A549 (cell line): ENCODE data around the gene SPP1. TPM values are rescaled to one million over a fixed set of nuclear protein-coding genes. Genes with fewer than 3 reads are reported as not detected.

Experiments used
- ATAC-seq, 2 experiments: fragments of 200-7000 bp in 1 of 2; fragments of >200 bp in 1 of 2; cut with Nextera tagmentation in 1 of 2; cut with Tn5 transposase in 1 of 2; 3 replicates each; pipeline versions ENCODE4 v1.8.0 to v1.9.1; 2018 to 2020; ENCODE audit warnings: mild to moderate bottlenecking in 1 of 2, moderate library complexity in 1 of 2
- CTCF ChIA-PET: fragments of 300-600 bp; sonication (Branson Sonifier 250); formaldehyde crosslinking; extraction: SDS; loops from one replicate; lab custom pipeline; 2021; ENCODE audit warnings: antibody characterized with exemption, inconsistent platforms; lab: Yijun Ruan, JAX
- POLR2A ChIA-PET: fragments of 350-600 bp; formaldehyde crosslinking; extraction: SDS; loops from one replicate; lab custom pipeline; 2021; ENCODE audit warnings: antibody characterized with exemption, inconsistent platforms; lab: Yijun Ruan, JAX
- DNase-seq, 2 experiments: peaks; one replicate each; pipeline versions ENCODE4 v3.0.0 to v3.0.0-alpha.2; 2011 to 2016; ENCODE audit warnings: low read depth in 1 of 2, low spot score in 1 of 2
- FAIRE-seq: peaks from 2 replicates; lab custom pipeline; 2011; peaks lifted over from hg19 to GRCh38; lab: Jason Lieb, UNC
- H3K27ac ChIP-seq, 2 experiments: fragments of >200 bp; sonication (Bioruptor Twin); formaldehyde crosslinking; 3 replicates each; pipeline ENCODE4 v1.5.1; 2016 to 2017
- H3K4me1 ChIP-seq: fragments of >200 bp; sonication (Bioruptor Twin); formaldehyde crosslinking; 3 replicates; pipeline ENCODE4 v1.6.1; 2016
- H3K4me2 ChIP-seq: fragments of >200 bp; sonication (Bioruptor Twin); formaldehyde crosslinking; 3 replicates; pipeline ENCODE4 v1.6.1; 2016
- H3K4me3 ChIP-seq: fragments of >200 bp; sonication (Bioruptor Twin); formaldehyde crosslinking; 3 replicates; pipeline ENCODE4 v1.5.1; 2016
- H3K9me3 ChIP-seq: fragments of >200 bp; sonication (Bioruptor Twin); formaldehyde crosslinking; 3 replicates; pipeline ENCODE4 v1.6.1; 2016
- CHD4 ChIP-seq: fragments of 200-600 bp; sonication (generic); IDR thresholded peaks from 2 replicates; pipeline ENCODE4 v1.6.1; 2016; ENCODE audit warnings: antibody characterized with exemption, mild to moderate bottlenecking, borderline replicate concordance
- EHF ChIP-seq: fragments of 250-450 bp; sonication (Bioruptor Pico); IDR thresholded peaks from 2 replicates; pipeline ENCODE4 v1.5.0; 2020; ENCODE audit warnings: mild to moderate bottlenecking
- EHMT2 ChIP-seq: fragments of 200-600 bp; sonication (generic); IDR thresholded peaks from 2 replicates; pipeline ENCODE4 v1.6.1; 2016; ENCODE audit warnings: antibody characterized with exemption, low read depth, mild to moderate bottlenecking, moderate library complexity
- EP300 ChIP-seq, 2 experiments: fragments of >200 bp; sonication (Bioruptor Twin); formaldehyde crosslinking; IDR thresholded peaks; 2 replicates in 1 of 2; 3 replicates in 1 of 2; pipeline ENCODE4 v1.6.1; 2016 to 2017
- FOSL2 ChIP-seq, 2 experiments: fragments of 450-650 bp in 1 of 2; fragments of >200 bp in 1 of 2; sonication (Bioruptor Twin) in 1 of 2; formaldehyde crosslinking; IDR thresholded peaks; 2 replicates each; pipeline versions ENCODE4 v1.5.0 to v1.6.1; 2016 to 2020; ENCODE audit warnings: mild to moderate bottlenecking in 1 of 2, moderate library complexity in 1 of 2
- HOXB13 ChIP-seq: fragments of 250-450 bp; sonication (Bioruptor Pico); IDR thresholded peaks from 2 replicates; pipeline ENCODE4 v1.5.0; 2020; ENCODE audit warnings: low read depth, mild to moderate bottlenecking, moderate library complexity
- HOXB5 ChIP-seq: fragments of 250-450 bp; sonication (Bioruptor Pico); IDR thresholded peaks from 2 replicates; pipeline ENCODE4 v1.5.0; 2020; ENCODE audit warnings: mild to moderate bottlenecking, moderate library complexity
- JUN ChIP-seq, 2 experiments: fragments of >200 bp; sonication (Bioruptor Twin); formaldehyde crosslinking; IDR thresholded peaks; 2 replicates in 1 of 2; 3 replicates in 1 of 2; pipeline ENCODE4 v1.6.1; 2016 to 2017
- KDM1A ChIP-seq: fragments of 200-600 bp; sonication (generic); IDR thresholded peaks from 2 replicates; pipeline ENCODE4 v1.6.1; 2016; ENCODE audit warnings: low read depth, mild to moderate bottlenecking
- MAFK ChIP-seq: fragments of 450-650 bp; IDR thresholded peaks from 2 replicates; pipeline ENCODE4 v1.6.1; 2014; ENCODE audit not compliant: partially characterized antibody
- MYC ChIP-seq: IDR thresholded peaks from 2 replicates; pipeline ENCODE4 v1.6.1; 2012; ENCODE audit warnings: mild to moderate bottlenecking, inconsistent platforms, low read length, improper control_type of control experiment, borderline replicate concordance
- RAD21 ChIP-seq, 2 experiments: fragments of >200 bp in 1 of 2; sonication (Bioruptor Twin) in 1 of 2; formaldehyde crosslinking in 1 of 2; IDR thresholded peaks in 1 of 2; conservative IDR thresholded peaks in 1 of 2; 2 replicates in 1 of 2; 3 replicates in 1 of 2; pipeline ENCODE4 v1.6.1; 2012 to 2018; ENCODE audit warnings: inconsistent platforms in 1 of 2
- RARB ChIP-seq: fragments of 250-450 bp; sonication (Bioruptor Pico); IDR thresholded peaks from 2 replicates; pipeline ENCODE4 v1.8.0; 2021; ENCODE audit warnings: mild to moderate bottlenecking, moderate library complexity
- RCOR1 ChIP-seq: fragments of 150-350 bp; IDR thresholded peaks from 2 replicates; pipeline ENCODE4 v1.6.1; 2014; ENCODE audit warnings: antibody characterized with exemption, low read length, low read depth
- RNF2 ChIP-seq: fragments of 200-600 bp; sonication (generic); IDR thresholded peaks from 2 replicates; pipeline ENCODE4 v1.6.1; 2016; ENCODE audit warnings: low read depth, mild to moderate bottlenecking, antibody characterized with exemption, moderate library complexity, borderline replicate concordance
- TFCP2L1 ChIP-seq: fragments of 250-450 bp; sonication (Bioruptor Pico); IDR thresholded peaks from 2 replicates; pipeline ENCODE4 v1.5.0; 2021; ENCODE audit warnings: mild to moderate bottlenecking
- ZNF302 ChIP-seq: fragments of 250-450 bp; sonication (Bioruptor Pico); IDR thresholded peaks from 2 replicates; pipeline ENCODE4 v1.9.0; 2021; ENCODE audit warnings: inconsistent platforms, mild to moderate bottlenecking, moderate library complexity
- ZSCAN20 ChIP-seq: fragments of 250-450 bp; sonication (Bioruptor Pico); IDR thresholded peaks from 2 replicates; pipeline ENCODE4 v1.8.0; 2022; ENCODE audit warnings: mild to moderate bottlenecking, moderate library complexity
- WGBS: methylation state at CpG from one replicate; pipeline ENCODE4 v1.1.6; 2017; ENCODE audit errors: missing lambda C conversion rate; 5-methylcytosine and 5-hydroxymethylcytosine counted together
- polyA plus RNA-seq, 4 experiments: library from polyadenylated mRNA; depleted of rRNA in 3 of 4; stranded (reverse); fragments of >200 nt; fragmentation: RNase III in 1 of 4; extraction: RNeasy Plus Mini Kit Qiagen cat#74134 plus additional on column Dnase treatment in 1 of 4; gene quantifications; 2 replicates in 3 of 4; 3 replicates in 1 of 4; pipeline ENCODE4 v1.2.3, GENCODE V29; 2011 to 2017
- TF ChIP-seq, protein P1 (sequence below): fragments of 250-450 bp; sonication (Bioruptor Pico); IDR thresholded peaks from 2 replicates; pipeline ENCODE4 v1.5.0; 2020; ENCODE audit warnings: low read depth, mild to moderate bottlenecking, moderate library complexity
- TF ChIP-seq, protein P2 (sequence below): fragments of 150-350 bp; IDR thresholded peaks from 2 replicates; pipeline ENCODE4 v1.6.1; 2014; ENCODE audit warnings: low read depth, mild to moderate bottlenecking, low read length
- TF ChIP-seq, protein P3 (sequence below): fragments of >200 bp; sonication (Bioruptor Twin); formaldehyde crosslinking; IDR thresholded peaks from 2 replicates; pipeline ENCODE4 v1.6.1; 2016
- TF ChIP-seq, protein P4 (sequence below): fragments of >200 bp; sonication (Bioruptor Twin); formaldehyde crosslinking; IDR thresholded peaks from 3 replicates; pipeline ENCODE4 v1.5.1; 2016

Gene SPP1
- polyA plus RNA-seq, 2 of the 4 experiments (the other 2 are of a cell fraction): 226 to 415 TPM

DNA sequence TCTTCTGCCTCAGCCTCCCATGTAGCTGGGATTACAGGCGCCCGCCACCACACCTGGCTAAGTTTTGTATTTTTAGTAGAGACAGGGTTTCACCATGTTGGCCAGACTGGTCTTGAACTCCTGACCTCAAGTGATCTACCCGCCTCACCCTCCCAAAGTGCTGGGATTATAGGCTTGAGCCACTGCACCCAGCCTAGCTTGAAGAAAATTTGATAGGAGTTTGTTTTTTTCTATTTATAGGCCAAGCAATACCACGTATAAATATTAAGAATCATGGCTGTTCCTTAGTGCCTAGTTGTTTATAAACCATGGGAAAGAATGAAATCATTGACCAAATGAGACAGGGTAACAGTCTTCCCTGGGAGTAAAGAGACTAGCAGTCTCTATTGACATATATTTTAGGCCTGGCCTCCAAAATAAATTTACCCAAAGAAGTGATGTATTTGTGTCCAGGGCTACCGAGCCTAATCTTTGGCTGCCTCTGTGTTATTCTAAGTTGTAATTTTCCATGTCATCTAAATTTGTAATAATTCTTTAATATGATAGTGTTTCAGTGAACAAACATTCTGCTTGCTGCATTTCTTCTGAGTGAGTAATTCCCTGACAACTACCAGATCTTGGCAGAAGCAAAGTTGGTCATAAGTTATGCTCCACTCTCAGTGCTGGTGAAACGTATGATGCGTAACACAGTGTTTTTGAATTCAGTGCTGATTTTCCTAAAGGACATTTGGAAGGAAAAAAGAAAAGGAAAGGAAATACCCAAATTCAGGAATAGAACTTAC is 42.2 kb downstream of the SPP1 start:
- H3K9me3 ChIP-seq: no peaks in the 10 kb centered on the region
- H3K4me3 ChIP-seq: no peak overlapping the region
- peaks cover 53% of the 10 kb centered on the region for H3K4me1 ChIP-seq
- TF ChIP-seq HOXB5 (CRISPR knock-in tag) (no peak), MYC (no peak), RAD21 (conservative IDR thresholded peaks at IDR 0.05 in 1 of 2, IDR thresholded peaks at IDR 0.05 in 1 of 2) (no peak), CHD4 (no peak), RNF2 (no peak), ZSCAN20 (CRISPR knock-in tag) (no peak), FOSL2 (IDR thresholded peaks at IDR 0.05) (no peak), FOSL2 (CRISPR knock-in tag; IDR thresholded peaks at IDR 0.05) (peak; percentile 45; the same call in 1 of the 2 replicates), EHF (CRISPR knock-in tag) (no peak), RCOR1 (no peak)
- TF ChIP-seq, all 56 proteins: peak for 1
- FAIRE-seq: no peak
- Histone ChIP-seq H3K4me2 (peak overlapping the region; percentile 58), H3K27ac (peak overlapping the region; percentile 55 to 79; a peak in 5 of 6 replicates)
- POLR2A ChIA-PET: no interaction called here
- WGBS: 46% methylated on average over 7 of the region's 7 CpGs
- ATAC-seq: peak; percentile 93 to 96
- peak; percentile 26 to 58 for DNase-seq
- CTCF ChIA-PET: no interaction called here

DNA sequence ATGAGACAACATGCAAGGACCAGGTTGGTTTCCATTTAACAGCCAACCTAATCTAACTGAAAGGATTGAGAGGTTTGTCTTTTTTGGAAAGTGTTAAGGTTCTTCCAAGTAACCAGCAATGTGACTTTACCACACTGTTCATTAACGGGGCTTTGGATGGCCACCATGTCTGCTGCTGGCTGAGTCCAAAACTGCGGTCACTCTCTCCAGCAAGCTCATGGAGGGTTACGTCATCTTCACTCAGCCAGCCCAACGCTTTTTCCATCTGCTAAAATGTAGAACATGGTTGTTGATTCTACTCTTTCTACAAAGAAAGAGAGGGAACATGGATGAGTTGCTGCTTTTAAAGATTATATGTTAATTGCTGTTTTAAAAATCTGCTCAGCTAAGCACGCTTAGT is 43.0 kb downstream of the SPP1 start:
- ChIA-PET CTCF (no interaction called here), POLR2A (no interaction called here)
- FAIRE-seq: no peak
- H3K4me3 ChIP-seq: no peak overlapping the region
- WGBS: 88% methylated on average over 5 of the region's 5 CpGs
- no peaks in the 10 kb centered on the region for H3K9me3 ChIP-seq
- peak overlapping the region; percentile 37 to 76; a peak in 4 of 6 replicates for H3K27ac ChIP-seq
- no peak for TF ChIP-seq JUN (IDR thresholded peaks at IDR 0.05)
- TF ChIP-seq MAFK: no peak
- TF ChIP-seq EHMT2: no peak
- no peak for TF ChIP-seq EP300 (IDR thresholded peaks at IDR 0.05)
- TF ChIP-seq TFCP2L1 (CRISPR knock-in tag): no peak
- no peak for TF ChIP-seq HOXB13
- TF ChIP-seq, protein P1, sequence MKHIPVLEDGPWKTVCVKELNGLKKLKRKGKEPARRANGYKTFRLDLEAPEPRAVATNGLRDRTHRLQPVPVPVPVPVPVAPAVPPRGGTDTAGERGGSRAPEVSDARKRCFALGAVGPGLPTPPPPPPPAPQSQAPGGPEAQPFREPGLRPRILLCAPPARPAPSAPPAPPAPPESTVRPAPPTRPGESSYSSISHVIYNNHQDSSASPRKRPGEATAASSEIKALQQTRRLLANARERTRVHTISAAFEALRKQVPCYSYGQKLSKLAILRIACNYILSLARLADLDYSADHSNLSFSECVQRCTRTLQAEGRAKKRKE (CRISPR knock-in tag): no peak
- TF ChIP-seq RARB (CRISPR knock-in tag): no peak
- TF ChIP-seq, protein P2, sequence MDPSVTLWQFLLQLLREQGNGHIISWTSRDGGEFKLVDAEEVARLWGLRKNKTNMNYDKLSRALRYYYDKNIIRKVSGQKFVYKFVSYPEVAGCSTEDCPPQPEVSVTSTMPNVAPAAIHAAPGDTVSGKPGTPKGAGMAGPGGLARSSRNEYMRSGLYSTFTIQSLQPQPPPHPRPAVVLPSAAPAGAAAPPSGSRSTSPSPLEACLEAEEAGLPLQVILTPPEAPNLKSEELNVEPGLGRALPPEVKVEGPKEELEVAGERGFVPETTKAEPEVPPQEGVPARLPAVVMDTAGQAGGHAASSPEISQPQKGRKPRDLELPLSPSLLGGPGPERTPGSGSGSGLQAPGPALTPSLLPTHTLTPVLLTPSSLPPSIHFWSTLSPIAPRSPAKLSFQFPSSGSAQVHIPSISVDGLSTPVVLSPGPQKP: no peak
- TF ChIP-seq, protein P3, sequence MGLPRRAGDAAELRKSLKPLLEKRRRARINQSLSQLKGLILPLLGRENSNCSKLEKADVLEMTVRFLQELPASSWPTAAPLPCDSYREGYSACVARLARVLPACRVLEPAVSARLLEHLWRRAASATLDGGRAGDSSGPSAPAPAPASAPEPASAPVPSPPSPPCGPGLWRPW: no peak
- no peak for TF ChIP-seq ZNF302 (CRISPR knock-in tag)
- peak overlapping the region; percentile 58 for H3K4me2 ChIP-seq
- ATAC-seq: no peak; a peak in 1 of 6 replicates
- no peak for DNase-seq
- H3K4me1 ChIP-seq: peaks cover 49% of the 10 kb centered on the region

DNA sequence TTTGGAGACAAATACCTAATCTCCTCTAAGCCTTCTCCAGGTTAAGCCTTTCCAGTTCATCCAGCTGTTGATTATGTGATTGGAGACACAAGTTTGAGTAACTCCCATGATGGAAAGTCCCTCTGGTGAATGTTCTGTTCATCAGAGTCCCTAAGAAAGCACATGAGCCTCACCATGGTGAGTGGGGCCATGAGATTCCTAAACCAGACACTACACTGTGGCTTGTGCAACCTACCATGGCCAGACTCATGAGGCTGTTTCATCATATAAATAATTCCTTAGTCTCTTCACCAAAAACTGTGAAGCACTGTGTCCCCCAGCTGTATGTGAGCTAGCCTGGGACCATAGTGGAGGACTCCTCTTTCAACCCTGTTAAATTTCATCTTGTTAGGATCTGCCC is 46.3 kb downstream of the SPP1 start:
- H3K9me3 ChIP-seq: peaks cover 16% of the 10 kb centered on the region
- ATAC-seq (no peak), DNase-seq (no peak), FAIRE-seq (no peak)
- no peak overlapping the region for H3K27ac ChIP-seq
- POLR2A ChIA-PET: no interaction called here
- H3K4me2 ChIP-seq: no peak overlapping the region
- H3K4me1 ChIP-seq: peaks cover 33% of the 10 kb centered on the region
- no peak for TF ChIP-seq ZSCAN20 (CRISPR knock-in tag)
- TF ChIP-seq, protein P4, sequence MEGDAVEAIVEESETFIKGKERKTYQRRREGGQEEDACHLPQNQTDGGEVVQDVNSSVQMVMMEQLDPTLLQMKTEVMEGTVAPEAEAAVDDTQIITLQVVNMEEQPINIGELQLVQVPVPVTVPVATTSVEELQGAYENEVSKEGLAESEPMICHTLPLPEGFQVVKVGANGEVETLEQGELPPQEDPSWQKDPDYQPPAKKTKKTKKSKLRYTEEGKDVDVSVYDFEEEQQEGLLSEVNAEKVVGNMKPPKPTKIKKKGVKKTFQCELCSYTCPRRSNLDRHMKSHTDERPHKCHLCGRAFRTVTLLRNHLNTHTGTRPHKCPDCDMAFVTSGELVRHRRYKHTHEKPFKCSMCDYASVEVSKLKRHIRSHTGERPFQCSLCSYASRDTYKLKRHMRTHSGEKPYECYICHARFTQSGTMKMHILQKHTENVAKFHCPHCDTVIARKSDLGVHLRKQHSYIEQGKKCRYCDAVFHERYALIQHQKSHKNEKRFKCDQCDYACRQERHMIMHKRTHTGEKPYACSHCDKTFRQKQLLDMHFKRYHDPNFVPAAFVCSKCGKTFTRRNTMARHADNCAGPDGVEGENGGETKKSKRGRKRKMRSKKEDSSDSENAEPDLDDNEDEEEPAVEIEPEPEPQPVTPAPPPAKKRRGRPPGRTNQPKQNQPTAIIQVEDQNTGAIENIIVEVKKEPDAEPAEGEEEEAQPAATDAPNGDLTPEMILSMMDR: no peak
- no peak for TF ChIP-seq KDM1A
- CTCF ChIA-PET: interaction anchor here (0.7 to 1.5 kb wide), 5 partner anchors 11 to 243 kb away, joined by 3 to 7 read pairs (median 4); no protein-coding TSS in a partner anchor
- H3K4me3 ChIP-seq: no peak overlapping the region
